Measurements from ENCODE around the gene SLC7A9.

- no peak for TF ChIP-seq CTCF (IDR thresholded peaks at IDR 0.05; ENCODE audit: extremely low read depth in 1 of 2, insufficient read depth in 1 of 2, low read depth in 1 of 2, low read length in 2 of 2)
- no peak for TF ChIP-seq GATA2 (IDR thresholded peaks at IDR 0.05; ENCODE audit: insufficient read depth, insufficient read length, low read depth, low read length)
- TF ChIP-seq POLR2AphosphoS5 (IDR thresholded peaks at IDR 0.05; ENCODE audit: insufficient read depth, low read depth, low read length) = no peak
Observed at GRCh38 chr19:32809254-32809653, 60.3 kb downstream of the SLC7A9 start.
